ENCODE results near the gene PRAMEF17.
"Not testable (repeated sequence)": the region's sequence is repeated elsewhere in the genome, so short reads cannot be mapped to it uniquely, and the experiment has no call there.

The PRAMEF17 gene

GRCh38 chr1:13389332-13389731 lies at the start of gene PRAMEF17:
TSS of gene PRAMEF17 (plus strand) at chr1:13389632. CDS start at chr1:13389658, 26 bp downstream.
- DNase-seq (ENCODE audit: low read depth): not testable (repeated sequence)

- DNase-seq (ENCODE audit: low read depth): not testable (repeated sequence)
Measured at GRCh38 chr1:13342496-13342895, 46.9 kb upstream of the PRAMEF17 start.

GRCh38 chr1:13347034-13347433 lies 42.4 kb upstream of the PRAMEF17 start, which contains the start of gene PRAMEF14:
TSS of gene PRAMEF14 (minus strand) at chr1:13347134. CDS start at chr1:13345314, 1,820 bp downstream.
- DNase-seq (ENCODE audit: low read depth): not testable (repeated sequence)

- DNase-seq (ENCODE audit: low read depth): not testable (repeated sequence)
Measured at GRCh38 chr1:13353476-13353875, 36.0 kb upstream of the PRAMEF17 start.

GRCh38 chr1:13354475-13354874 lies 35.0 kb upstream of the PRAMEF17 start:
- DNase-seq (ENCODE audit: low read depth): not testable (repeated sequence)

GRCh38 chr1:13356774-13357173 lies 32.7 kb upstream of the PRAMEF17 start:
- not testable (repeated sequence) for DNase-seq (ENCODE audit: low read depth)

- DNase-seq (ENCODE audit: low read depth): not testable (repeated sequence)
Measured at GRCh38 chr1:13362364-13362763, 27.1 kb upstream of the PRAMEF17 start.

- DNase-seq (ENCODE audit: low read depth): not testable (repeated sequence)
Measured at GRCh38 chr1:13364928-13365327, 24.5 kb upstream of the PRAMEF17 start.

- not testable (repeated sequence) for DNase-seq (ENCODE audit: low read depth)
Measured at GRCh38 chr1:13366536-13366935, 22.9 kb upstream of the PRAMEF17 start.

GRCh38 chr1:13368544-13368943 lies 20.9 kb upstream of the PRAMEF17 start:
- peak; percentile 6 for DNase-seq (ENCODE audit: low read depth)

- not testable (repeated sequence) for DNase-seq (ENCODE audit: low read depth)
Measured at GRCh38 chr1:13378983-13379382, 10.4 kb upstream of the PRAMEF17 start.

GRCh38 chr1:13380380-13380779 lies 9.1 kb upstream of the PRAMEF17 start:
- not testable (repeated sequence) for DNase-seq (ENCODE audit: low read depth)

- not testable (repeated sequence) for DNase-seq (ENCODE audit: low read depth)
Measured at GRCh38 chr1:13393004-13393403, 3.6 kb downstream of the PRAMEF17 start.

GRCh38 chr1:13394761-13395160 lies 5.3 kb downstream of the PRAMEF17 start:
- DNase-seq (ENCODE audit: low read depth): not testable (repeated sequence)

GRCh38 chr1:13395311-13395710 lies 5.9 kb downstream of the PRAMEF17 start:
- DNase-seq (ENCODE audit: low read depth): not testable (repeated sequence)

- DNase-seq (ENCODE audit: low read depth): no peak
Measured at GRCh38 chr1:13407811-13408210, 18.4 kb downstream of the PRAMEF17 start.

- DNase-seq (ENCODE audit: low read depth): not testable (repeated sequence)
Measured at GRCh38 chr1:13410150-13410549, 20.7 kb downstream of the PRAMEF17 start, which contains the start of gene PRAMEF20. TSS of gene PRAMEF20 (plus strand) at chr1:13410450. CDS start at chr1:13416355, 5,905 bp downstream.

GRCh38 chr1:13430495-13430894 lies 41.1 kb downstream of the PRAMEF17 start:
- no peak for DNase-seq (ENCODE audit: low read depth)

- no peak for DNase-seq (ENCODE audit: low read depth)
Measured at GRCh38 chr1:13432251-13432650, 42.8 kb downstream of the PRAMEF17 start.

- not testable (repeated sequence) for DNase-seq (ENCODE audit: low read depth)
Measured at GRCh38 chr1:13433694-13434358, 44.4 kb downstream of the PRAMEF17 start.

- no peak for DNase-seq (ENCODE audit: low read depth)
Measured at GRCh38 chr1:13435458-13435857, 46.0 kb downstream of the PRAMEF17 start.

GRCh38 chr1:13439104-13439783 lies 49.8 kb downstream of the PRAMEF17 start:
- DNase-seq (ENCODE audit: low read depth): not testable (repeated sequence)

Measured in stimulated activated CD8-positive, alpha-beta memory T cell treated with anti-CD3 and anti-CD28 coated beads, Interleukin-4, amount 100 ng/mL, for 24 hours (primary cell).